H1 (cell line): ENCODE measurements around the gene PDZD4.

Experiments used
- CEBPB ChIP-seq: IDR thresholded peaks from 2 replicates; pipeline ENCODE4 v1.6.1; 2012; ENCODE audit warnings: low read depth, low read length
- RFX5 ChIP-seq: IDR thresholded peaks from 2 replicates; pipeline ENCODE4 v1.6.1; 2011; ENCODE audit warnings: low read depth, low read length, improper control_type of control experiment, borderline replicate concordance
- SIN3A ChIP-seq, 2 experiments: IDR thresholded peaks in 1 of 2; conservative IDR thresholded peaks in 1 of 2; 2 replicates each; pipeline ENCODE4 v1.6.1; 2011 to 2012; ENCODE audit warnings: low read length in 2 of 2, improper control_type of control experiment in 1 of 2, low read depth in 1 of 2, mild to moderate bottlenecking in 1 of 2
- TCF12 ChIP-seq: IDR thresholded peaks from 2 replicates; pipeline ENCODE4 v1.6.1; 2011; ENCODE audit warnings: low read depth, mild to moderate bottlenecking, low read length
- YY1 ChIP-seq: IDR thresholded peaks from 2 replicates; pipeline ENCODE4 v1.6.1; 2011; ENCODE audit warnings: low read depth, mild to moderate bottlenecking, low read length
- TF ChIP-seq, protein P1 (sequence below), 3 experiments: IDR thresholded peaks; 1 replicate in 2 of 3; 2 replicates in 1 of 3; pipeline versions ENCODE4 v1.5.1 to v1.6.1; 2011; ENCODE audit warnings: low read length in 3 of 3, mild to moderate bottlenecking in 3 of 3, inconsistent platforms in 2 of 3, low read depth in 1 of 3, moderate library complexity in 1 of 3; ENCODE audit not compliant: insufficient read depth in 1 of 3; ENCODE audit errors: control extremely low read depth in 1 of 3

DNA sequence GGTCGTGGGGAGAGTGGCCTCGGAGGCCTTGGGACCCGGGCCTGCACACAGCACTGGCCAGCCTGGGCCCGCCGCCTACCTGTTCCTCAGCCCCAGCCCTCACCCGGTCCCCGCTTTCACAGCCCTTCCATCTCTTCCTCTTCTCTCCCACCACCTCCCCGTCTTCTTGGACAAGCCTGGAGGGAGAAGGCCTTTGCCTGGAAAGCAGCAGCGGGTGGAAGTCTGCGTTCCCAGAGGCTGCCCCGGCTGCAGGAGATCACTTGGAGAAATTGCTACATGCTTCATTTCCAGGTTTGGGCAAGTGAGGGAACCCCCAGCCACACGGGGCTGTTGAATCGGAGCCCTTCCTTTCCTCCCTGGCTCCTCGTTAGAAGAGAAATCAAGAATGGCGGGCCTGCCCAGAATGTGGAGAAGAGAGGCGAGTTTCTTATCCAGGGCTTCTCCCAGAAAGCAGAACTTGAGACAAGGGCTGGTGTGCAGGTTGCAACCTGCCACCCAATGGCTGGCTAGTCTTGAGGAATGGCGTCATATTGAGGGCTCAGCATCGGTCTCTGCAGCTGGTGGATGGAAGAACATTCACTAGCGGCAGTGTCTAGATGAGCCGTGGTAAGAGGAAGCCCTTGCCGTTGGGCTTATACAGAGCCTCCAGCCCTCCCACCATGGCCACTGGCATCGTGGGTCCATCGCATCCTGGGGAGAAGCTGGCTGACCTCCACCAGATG lies 1.2 kb upstream of the PDZD4 start:
- no peak for TF ChIP-seq YY1
- TF ChIP-seq, protein P1, sequence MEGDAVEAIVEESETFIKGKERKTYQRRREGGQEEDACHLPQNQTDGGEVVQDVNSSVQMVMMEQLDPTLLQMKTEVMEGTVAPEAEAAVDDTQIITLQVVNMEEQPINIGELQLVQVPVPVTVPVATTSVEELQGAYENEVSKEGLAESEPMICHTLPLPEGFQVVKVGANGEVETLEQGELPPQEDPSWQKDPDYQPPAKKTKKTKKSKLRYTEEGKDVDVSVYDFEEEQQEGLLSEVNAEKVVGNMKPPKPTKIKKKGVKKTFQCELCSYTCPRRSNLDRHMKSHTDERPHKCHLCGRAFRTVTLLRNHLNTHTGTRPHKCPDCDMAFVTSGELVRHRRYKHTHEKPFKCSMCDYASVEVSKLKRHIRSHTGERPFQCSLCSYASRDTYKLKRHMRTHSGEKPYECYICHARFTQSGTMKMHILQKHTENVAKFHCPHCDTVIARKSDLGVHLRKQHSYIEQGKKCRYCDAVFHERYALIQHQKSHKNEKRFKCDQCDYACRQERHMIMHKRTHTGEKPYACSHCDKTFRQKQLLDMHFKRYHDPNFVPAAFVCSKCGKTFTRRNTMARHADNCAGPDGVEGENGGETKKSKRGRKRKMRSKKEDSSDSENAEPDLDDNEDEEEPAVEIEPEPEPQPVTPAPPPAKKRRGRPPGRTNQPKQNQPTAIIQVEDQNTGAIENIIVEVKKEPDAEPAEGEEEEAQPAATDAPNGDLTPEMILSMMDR (IDR thresholded peaks at IDR 0.05; ENCODE audit: control extremely low read depth in 1 of 3, insufficient read depth in 1 of 3, low read depth in 1 of 3, low read length in 3 of 3), result no peak
- TF ChIP-seq TCF12, result no peak
- no peak for TF ChIP-seq CEBPB
- no peak for TF ChIP-seq SIN3A (conservative IDR thresholded peaks at IDR 0.05 in 1 of 2, IDR thresholded peaks at IDR 0.05 in 1 of 2; ENCODE audit: low read depth in 1 of 2, low read length in 2 of 2)
- TF ChIP-seq RFX5, result no peak
